HCEC 1CT (cell line): ENCODE measurements around the gene HVCN1.
"Not testable (repeated sequence)": the region's sequence is repeated elsewhere in the genome, so short reads cannot be mapped to it uniquely, and the experiment has no call there.

Source experiments
- DNase-seq: peaks from one replicate; pipeline ENCODE4 v3.0.0-alpha.2; 2017

The HVCN1 gene

GRCh38 chr12:110688446-110689280, at the start of gene HVCN1:
HVCN1 (minus strand) TSS chr12:110689115; CDS start chr12:110683245, 5,870 bp downstream.
- DNase-seq, result peak; percentile 16

- no peak for DNase-seq
Measured at GRCh38 chr12:110737532-110737931, 48.6 kb upstream of the HVCN1 start.

GRCh38 chr12:110737016-110737415, 48.1 kb upstream of the HVCN1 start:
- DNase-seq, result peak; percentile 49

- DNase-seq, result no peak
Measured at GRCh38 chr12:110733900-110734299, 45.0 kb upstream of the HVCN1 start.

- peak; percentile 76 for DNase-seq
Measured at GRCh38 chr12:110733089-110733715, 44.3 kb upstream of the HVCN1 start.

GRCh38 chr12:110732572-110732971, 43.7 kb upstream of the HVCN1 start:
- DNase-seq, result no peak

GRCh38 chr12:110731479-110731878, 42.6 kb upstream of the HVCN1 start:
- no peak for DNase-seq

GRCh38 chr12:110728628-110729027, 39.7 kb upstream of the HVCN1 start:
- no peak for DNase-seq

GRCh38 chr12:110726708-110727369, 37.9 kb upstream of the HVCN1 start:
- no peak for DNase-seq

GRCh38 chr12:110726028-110726427, 37.1 kb upstream of the HVCN1 start:
- no peak for DNase-seq

GRCh38 chr12:110725267-110725666, 36.4 kb upstream of the HVCN1 start:
- DNase-seq, result no peak

- not testable (repeated sequence) for DNase-seq
Measured at GRCh38 chr12:110722892-110723291, 34.0 kb upstream of the HVCN1 start.

- no peak for DNase-seq
Measured at GRCh38 chr12:110721570-110721969, 32.7 kb upstream of the HVCN1 start.

GRCh38 chr12:110720516-110720915, 31.6 kb upstream of the HVCN1 start:
- DNase-seq, result no peak

GRCh38 chr12:110718222-110718908, 29.4 kb upstream of the HVCN1 start:
- no peak for DNase-seq

GRCh38 chr12:110717037-110717436, 28.1 kb upstream of the HVCN1 start:
- no peak for DNase-seq

- DNase-seq, result no peak
Measured at GRCh38 chr12:110708917-110709316, 20.0 kb upstream of the HVCN1 start.

- DNase-seq, result no peak
Measured at GRCh38 chr12:110705309-110705708, 16.4 kb upstream of the HVCN1 start.

- DNase-seq, result no peak
Measured at GRCh38 chr12:110704750-110705149, 15.8 kb upstream of the HVCN1 start.

- DNase-seq, result no peak
Measured at GRCh38 chr12:110704231-110704630, 15.3 kb upstream of the HVCN1 start.

- DNase-seq, result no peak
Measured at GRCh38 chr12:110702081-110702480, 13.2 kb upstream of the HVCN1 start.

- DNase-seq, result no peak
Measured at GRCh38 chr12:110699591-110700445, 10.9 kb upstream of the HVCN1 start.
